ENCODE measurements around the gene WSCD1.

Gene WSCD1

DNA sequence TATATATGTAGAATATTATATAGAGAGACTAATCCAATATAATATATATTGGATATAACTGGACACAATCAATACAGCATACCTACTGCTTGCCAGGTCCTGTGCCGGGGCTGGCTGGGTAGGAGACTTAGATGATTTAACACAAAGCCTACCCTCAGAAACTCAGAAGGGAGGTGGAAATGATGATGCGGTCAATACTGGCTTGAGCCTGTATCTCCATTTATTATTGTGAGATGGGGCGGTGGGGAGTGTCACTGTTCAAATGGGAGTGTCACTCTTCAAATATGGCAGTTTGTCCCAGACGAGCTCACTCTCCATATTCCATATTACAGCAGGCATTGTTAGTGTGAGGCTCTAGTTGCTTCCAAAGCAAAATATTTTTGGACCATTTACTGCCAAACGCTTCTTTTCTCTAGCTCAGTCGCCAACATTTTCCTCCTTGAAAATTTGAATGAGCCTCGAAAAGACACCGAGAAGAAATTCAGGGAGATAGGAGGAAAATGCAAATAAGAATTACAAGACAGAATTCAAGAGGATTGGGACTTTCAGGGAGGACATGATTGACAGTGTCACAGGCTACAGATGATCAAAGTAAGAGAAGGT is 70.7 kb downstream of the WSCD1 start:
- H3K9me3 ChIP-seq (replicated peaks in 1 of 11), result peaks cover 0 to 3% (median under 1%) of the 10 kb centered on the region in 11 experiments; a peak in 2 of 22 replicates
- H3K27me3 ChIP-seq, result no peaks in the 10 kb centered on the region
- no peak for TF ChIP-seq Cebpa-rat (IDR thresholded peaks at IDR 0.05)
- no peak overlapping the region for H3K4me2 ChIP-seq
- no peaks in the 10 kb centered on the region for H3K36me3 ChIP-seq
- H3K9ac ChIP-seq, result no peak overlapping the region
- H3K27ac ChIP-seq, result no peak overlapping the region
- H3K4me3 ChIP-seq, result no peak overlapping the region
- H4K20me1 ChIP-seq, result no peaks in the 10 kb centered on the region
- H3K4me1 ChIP-seq, result no peaks in the 10 kb centered on the region

- no peak overlapping the region for H3K4me3 ChIP-seq
- no peak overlapping the region for H3K9ac ChIP-seq
- no peak overlapping the region for H3K27ac ChIP-seq
- H3K4me1 ChIP-seq, result no peaks in the 10 kb centered on the region
- no peaks in the 10 kb centered on the region for H4K20me1 ChIP-seq
- no peaks in the 10 kb centered on the region for H3K27me3 ChIP-seq
- H3K9me3 ChIP-seq (replicated peaks in 1 of 11), result peaks cover 0 to 8% (median 4%) of the 10 kb centered on the region in 11 experiments; a peak in 4 of 22 replicates
- H3K36me3 ChIP-seq, result no peaks in the 10 kb centered on the region
- TF ChIP-seq Cebpa-rat (IDR thresholded peaks at IDR 0.05), result no peak
- no peak overlapping the region for H3K4me2 ChIP-seq
Observed at GRCh38 chr17:6142701-6143100, 72.5 kb downstream of the WSCD1 start.

DNA sequence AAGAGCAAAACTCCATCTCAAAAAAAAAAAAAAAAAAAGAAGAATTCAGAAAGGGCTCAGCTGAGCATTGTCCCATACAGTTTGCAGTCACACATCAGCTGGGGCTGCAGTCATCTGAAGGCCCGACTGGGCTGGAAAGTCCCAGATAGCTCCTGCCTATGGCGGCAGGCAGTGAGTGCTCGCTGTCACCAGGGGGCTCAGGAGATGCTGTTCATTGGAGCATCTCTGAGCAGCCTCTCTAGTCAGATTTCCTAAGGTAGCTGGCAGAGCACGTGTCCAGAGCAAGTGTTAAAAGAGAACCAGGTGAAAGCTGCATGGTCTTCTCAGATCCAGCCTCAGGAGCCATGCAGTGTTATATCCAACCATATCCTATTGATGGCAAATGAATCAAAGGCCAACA is 75.8 kb downstream of the WSCD1 start:
- no peak for TF ChIP-seq Cebpa-rat (IDR thresholded peaks at IDR 0.05)
- no peak overlapping the region for H3K4me3 ChIP-seq
- no peaks in the 10 kb centered on the region for H4K20me1 ChIP-seq
- peaks cover 0 to 8% (median 4%) of the 10 kb centered on the region in 11 experiments; a peak in 4 of 22 replicates for H3K9me3 ChIP-seq (replicated peaks in 1 of 11)
- H3K27me3 ChIP-seq, result no peaks in the 10 kb centered on the region
- H3K4me2 ChIP-seq, result no peak overlapping the region
- H3K9ac ChIP-seq, result no peak overlapping the region
- H3K4me1 ChIP-seq, result peaks cover 0 to 2% (median under 1%) of the 10 kb centered on the region in 10 experiments; a peak in 5 of 20 replicates
- H3K27ac ChIP-seq, result no peak overlapping the region
- no peaks in the 10 kb centered on the region for H3K36me3 ChIP-seq

GRCh38 chr17:6147042-6147441 is 76.9 kb downstream of the WSCD1 start:
- Histone ChIP-seq H3K9ac (no peak overlapping the region), H3K36me3 (no peaks in the 10 kb centered on the region), H3K4me2 (no peak overlapping the region), H3K27me3 (no peaks in the 10 kb centered on the region), H3K9me3 (replicated peaks in 1 of 11) (peaks cover 0 to 8% (median 4%) of the 10 kb centered on the region in 11 experiments; a peak in 4 of 22 replicates), H3K27ac (no peak overlapping the region), H3K4me1 (peaks cover 0 to 12% (median 6%) of the 10 kb centered on the region in 10 experiments; a peak in 10 of 20 replicates), H3K4me3 (no peak overlapping the region), H4K20me1 (no peaks in the 10 kb centered on the region)
- TF ChIP-seq Cebpa-rat (IDR thresholded peaks at IDR 0.05), result no peak

- Histone ChIP-seq H3K4me3 (no peak overlapping the region), H4K20me1 (no peaks in the 10 kb centered on the region), H3K4me2 (no peak overlapping the region), H3K36me3 (no peaks in the 10 kb centered on the region), H3K9me3 (replicated peaks in 1 of 11) (no peaks in the 10 kb centered on the region), H3K4me1 (peaks cover 0 to 28% (median 19%) of the 10 kb centered on the region in 10 experiments; a peak in 14 of 20 replicates), H3K9ac (no peak overlapping the region), H3K27ac (no peak overlapping the region), H3K27me3 (no peaks in the 10 kb centered on the region)
- no peak for TF ChIP-seq Cebpa-rat (IDR thresholded peaks at IDR 0.05)
Observed at GRCh38 chr17:6153375-6153774, 83.2 kb downstream of the WSCD1 start.

DNA sequence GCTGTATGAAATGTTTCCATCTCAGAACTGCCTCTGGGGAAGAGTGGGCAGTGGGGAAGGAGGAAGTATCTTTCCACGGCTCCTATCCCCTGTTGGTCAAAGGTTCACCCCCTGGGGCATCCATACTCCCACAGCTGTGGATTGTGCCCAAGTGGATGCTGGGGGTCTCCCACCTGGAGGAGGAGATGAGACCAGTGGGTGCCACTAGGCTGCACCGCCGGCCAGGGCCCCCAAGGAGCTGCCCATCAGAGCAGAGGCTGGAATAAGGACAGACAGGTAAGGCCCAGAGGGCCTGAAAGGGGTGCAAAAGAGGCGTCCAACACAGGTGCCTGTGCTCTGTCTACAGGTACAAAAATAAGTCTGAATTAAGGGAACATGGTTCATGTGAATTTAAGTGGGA is 87.5 kb downstream of the WSCD1 start:
- no peak overlapping the region for H3K27ac ChIP-seq
- H3K36me3 ChIP-seq, result no peaks in the 10 kb centered on the region
- no peak overlapping the region for H3K9ac ChIP-seq
- H3K4me3 ChIP-seq, result no peak overlapping the region
- no peak for TF ChIP-seq Cebpa-rat (IDR thresholded peaks at IDR 0.05)
- H3K4me2 ChIP-seq, result peak overlapping the region in 8 of 11 experiments; percentile 37 to 66 (median 56); a peak in 17 of 22 replicates
- no peaks in the 10 kb centered on the region for H4K20me1 ChIP-seq
- no peaks in the 10 kb centered on the region for H3K9me3 ChIP-seq (replicated peaks in 1 of 11)
- H3K27me3 ChIP-seq, result 0 out of 22 replicates have a peak, but pooled peaks cover 0 to 4% (median 0%) of the 10 kb centered on the region in 11 experiments
- H3K4me1 ChIP-seq, result peaks cover under 1 to 19% (median 15%) of the 10 kb centered on the region in 10 experiments; a peak in 18 of 20 replicates

DNA sequence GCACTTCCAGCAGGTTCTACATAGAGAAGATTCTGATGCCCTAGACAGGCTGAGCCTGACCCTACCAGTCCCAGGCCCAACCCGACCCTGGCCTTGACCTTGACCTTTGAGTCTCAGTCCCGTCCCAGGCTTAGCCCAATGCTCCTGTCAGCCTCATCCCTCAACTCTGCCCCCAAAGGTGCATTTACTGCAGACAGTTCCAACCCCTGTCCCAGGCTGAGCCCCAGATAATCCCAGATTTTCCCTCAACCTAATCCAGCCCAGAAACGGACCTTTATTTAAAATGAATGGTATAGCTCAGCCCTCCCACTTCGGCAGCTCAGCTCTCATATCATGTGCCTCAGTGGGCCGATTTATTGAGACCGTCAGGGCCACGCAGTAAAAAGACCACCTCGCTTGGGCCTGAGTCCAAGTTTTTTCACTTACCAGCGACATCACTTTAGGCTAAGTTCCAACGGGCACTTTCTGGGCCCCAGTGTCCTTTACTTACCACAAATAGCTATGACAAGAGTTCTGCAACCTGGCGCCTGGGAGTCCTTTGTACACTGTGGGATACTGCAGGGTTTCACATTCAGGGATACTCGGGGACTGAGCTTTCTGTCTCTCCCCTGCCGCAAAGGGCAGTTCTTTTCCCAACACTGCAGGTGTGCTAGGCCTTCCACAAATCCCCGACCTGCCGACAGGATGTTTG is 89.5 kb downstream of the WSCD1 start:
- Histone ChIP-seq H3K4me3 (no peak overlapping the region), H3K4me2 (no peak overlapping the region), H3K4me1 (peaks cover 19 to 39% (median 35%) of the 10 kb centered on the region in 10 experiments), H3K9ac (no peak overlapping the region), H3K9me3 (replicated peaks in 1 of 11) (no peaks in the 10 kb centered on the region), H3K27me3 (0 out of 22 replicates have a peak, but pooled peaks cover 0 to 4% (median 0%) of the 10 kb centered on the region in 11 experiments), H3K27ac (no peak overlapping the region), H4K20me1 (no peaks in the 10 kb centered on the region), H3K36me3 (no peaks in the 10 kb centered on the region)
- no peak for TF ChIP-seq Cebpa-rat (IDR thresholded peaks at IDR 0.05)

GRCh38 chr17:6160232-6160555 is 90.0 kb downstream of the WSCD1 start:
- no peak overlapping the region for H3K27ac ChIP-seq

DNA sequence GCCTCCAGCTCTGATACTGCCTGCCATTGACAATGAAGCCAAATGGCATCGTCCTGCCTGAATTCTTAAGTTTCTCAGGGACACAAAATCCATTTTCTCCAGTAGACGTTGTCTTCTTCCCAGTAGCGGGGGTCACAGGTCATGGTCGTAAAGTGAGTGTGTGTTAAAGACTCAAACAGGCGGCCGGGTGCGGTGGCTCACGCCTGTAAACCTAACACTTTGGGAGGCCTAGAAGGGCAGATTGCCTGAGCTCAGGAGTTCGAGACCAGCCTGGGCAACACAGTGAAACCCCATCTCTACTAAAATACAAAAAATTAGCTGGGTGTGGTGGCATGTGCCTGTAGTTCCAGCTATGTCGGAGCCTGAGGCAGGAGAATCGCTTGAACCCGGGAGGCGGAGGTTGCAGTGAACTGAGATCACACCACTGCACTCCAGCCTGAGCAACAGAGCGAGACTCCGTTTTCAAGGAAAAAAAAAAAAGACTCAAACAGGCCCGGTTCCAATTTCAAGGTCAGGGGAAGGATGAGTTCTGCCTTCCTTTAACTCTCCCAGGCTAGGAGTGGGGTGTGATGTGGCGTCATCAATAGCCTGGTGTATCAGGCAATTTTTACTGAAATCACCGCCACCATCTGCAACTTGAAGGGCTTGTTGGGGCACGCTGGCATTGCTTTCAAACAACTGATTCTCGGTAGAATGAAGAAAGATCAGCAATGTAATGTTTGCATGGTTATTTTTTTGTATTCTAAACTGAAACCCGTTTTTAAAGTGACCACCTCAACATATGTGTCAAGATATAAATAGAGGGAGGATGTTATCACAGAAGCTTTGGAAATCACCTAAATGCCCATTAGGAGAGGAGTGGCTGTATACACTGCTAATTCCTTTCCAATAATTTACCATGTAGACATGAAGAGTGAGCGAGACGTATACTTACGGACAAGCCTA is 91.0 kb downstream of the WSCD1 start:
- H3K4me1 ChIP-seq, result peaks cover 28 to 54% (median 50%) of the 10 kb centered on the region in 10 experiments
- H3K27me3 ChIP-seq, result 0 out of 22 replicates have a peak, but pooled peaks cover 0 to 4% (median 0%) of the 10 kb centered on the region in 11 experiments
- no peaks in the 10 kb centered on the region for H3K9me3 ChIP-seq (replicated peaks in 1 of 11)
- H3K36me3 ChIP-seq, result no peaks in the 10 kb centered on the region
- H3K4me3 ChIP-seq, result no peak overlapping the region
- no peaks in the 10 kb centered on the region for H4K20me1 ChIP-seq
- no peak overlapping the region for H3K4me2 ChIP-seq
- H3K27ac ChIP-seq, result no peak overlapping the region
- no peak for TF ChIP-seq Cebpa-rat (IDR thresholded peaks at IDR 0.05)
- no peak overlapping the region for H3K9ac ChIP-seq

More at GRCh38 chr17:6160232-6160555, 90.0 kb downstream of the WSCD1 start:
- H3K4me1 ChIP-seq, result peaks cover 19 to 44% (median 40%) of the 10 kb centered on the region in 10 experiments
- H3K9me3 ChIP-seq (replicated peaks in 1 of 11), result no peaks in the 10 kb centered on the region
- TF ChIP-seq Cebpa-rat (IDR thresholded peaks at IDR 0.05), result no peak
- no peak overlapping the region for H3K4me2 ChIP-seq
- 0 out of 22 replicates have a peak, but pooled peaks cover 0 to 4% (median 0%) of the 10 kb centered on the region in 11 experiments for H3K27me3 ChIP-seq
- H3K4me3 ChIP-seq, result no peak overlapping the region
- no peak overlapping the region for H3K9ac ChIP-seq
- H3K36me3 ChIP-seq, result no peaks in the 10 kb centered on the region
- H4K20me1 ChIP-seq, result no peaks in the 10 kb centered on the region
